Right lobe of liver (tissue), 6 donors: ENCODE measurements around the gene CNTRL. TPM values are rescaled to one million over a fixed set of nuclear protein-coding genes. Genes with fewer than 3 reads are reported as not detected.
A peak's percentile ranks its signal among the peaks of the same experiment; 100 is the strongest.
"Not testable (repeated sequence)": the region's sequence is repeated elsewhere in the genome, so short reads cannot be mapped to it uniquely, and the experiment has no call there.

Experiments
- ATAC-seq, 4 donors: fragments of 200-7000 bp; cut with Tn5 transposase; one replicate each; pipeline ENCODE4 v1.9.1; 2020; ENCODE audit warnings: mild to moderate bottlenecking in 4 of 4, moderate library complexity in 4 of 4
- DNase-seq, 3 donors: peaks; one replicate each; pipeline ENCODE4 v3.0.0-alpha.2; 2020
- H3K27ac ChIP-seq, 3 donors: fragments of 200-600 bp; one replicate each; pipeline ENCODE4 v1.8.0; 2022
- H3K27me3 ChIP-seq, 2 donors: fragments of 200-600 bp; one replicate each; pipeline ENCODE4 v1.8.0; 2022
- H3K36me3 ChIP-seq, 4 donors: fragments of 200-600 bp; sonication (generic) in 1 of 4; one replicate each; pipeline versions ENCODE4 v1.5.1 to v1.8.0; 2017 to 2022; ENCODE audit warnings: control low read depth in 1 of 4
- H3K4me1 ChIP-seq, 4 donors: fragments of 200-600 bp; sonication (generic) in 1 of 4; one replicate each; pipeline versions ENCODE4 v1.5.1 to v1.8.0; 2017 to 2022; ENCODE audit warnings: control low read depth in 1 of 4
- H3K4me3 ChIP-seq, 3 donors: fragments of 200-600 bp; one replicate each; pipeline ENCODE4 v1.8.0; 2022
- H3K9me3 ChIP-seq, 4 donors: fragments of 200-600 bp; sonication (generic) in 1 of 4; one replicate each; pipeline versions ENCODE4 v1.5.1 to v1.8.0; 2017 to 2022; ENCODE audit warnings: control low read depth in 1 of 4
- POLR2A ChIP-seq: fragments of 450-650 bp; IDR thresholded peaks from one replicate; pipeline ENCODE4 v1.6.1; 2017; ENCODE audit warnings: antibody characterized with exemption, mild to moderate bottlenecking
- WGBS: methylation state at CpG from one replicate; pipeline ENCODE4 v1.1.6; 2018; ENCODE audit warnings: low coverage, low lambda C conversion rate; ENCODE audit not compliant: insufficient coverage; ENCODE audit errors: missing lambda C conversion rate; 5-methylcytosine and 5-hydroxymethylcytosine counted together
- intact Hi-C, 2 donors: fragments of 100-400 bp; cut with DNase I; formaldehyde crosslinking; loops; one replicate each; pipeline versions ENCODE4 v1.11.2 to v1.14.1; 2022
- total RNA-seq, 6 experiments: library from RNA; depleted of rRNA in 2 of 6; stranded (reverse); fragments of >200 nt in 2 of 6; fragmentation: NEBNext Ultra II Directional in 3 of 6; extraction: Animal tissue kit (Norgen Biotek cat#: 25700) in 3 of 6; gene quantifications; one replicate each; pipeline versions ENCODE4 v1.1.0 to v1.2.4, GENCODE V29; 2016 to 2023
- TF ChIP-seq, protein P1 (sequence below), 4 donors: fragments of 200-600 bp in 3 of 4; fragments of 450-650 bp in 1 of 4; IDR thresholded peaks; one replicate each; pipeline versions ENCODE4 v1.5.1 to v1.8.0; 2016 to 2022; ENCODE audit warnings: antibody characterized with exemption in 4 of 4, mild to moderate bottlenecking in 2 of 4
- donor health status: DM: no; HTN: yes; CAD: no.
- donor health status: DM: no; HTN: no; CAD: no.
- donor health status: DM: no; HTN: no; CAD: no.
- donor health status: DM: no; HTN: yes; CAD: no.
- donor health status: DM: no; HTN: yes; CAD: no.

CNTRL gene
- total RNA-seq, 6 experiments from 2014 or later = 2.8 to 5.6 (median 4.2) TPM

DNA sequence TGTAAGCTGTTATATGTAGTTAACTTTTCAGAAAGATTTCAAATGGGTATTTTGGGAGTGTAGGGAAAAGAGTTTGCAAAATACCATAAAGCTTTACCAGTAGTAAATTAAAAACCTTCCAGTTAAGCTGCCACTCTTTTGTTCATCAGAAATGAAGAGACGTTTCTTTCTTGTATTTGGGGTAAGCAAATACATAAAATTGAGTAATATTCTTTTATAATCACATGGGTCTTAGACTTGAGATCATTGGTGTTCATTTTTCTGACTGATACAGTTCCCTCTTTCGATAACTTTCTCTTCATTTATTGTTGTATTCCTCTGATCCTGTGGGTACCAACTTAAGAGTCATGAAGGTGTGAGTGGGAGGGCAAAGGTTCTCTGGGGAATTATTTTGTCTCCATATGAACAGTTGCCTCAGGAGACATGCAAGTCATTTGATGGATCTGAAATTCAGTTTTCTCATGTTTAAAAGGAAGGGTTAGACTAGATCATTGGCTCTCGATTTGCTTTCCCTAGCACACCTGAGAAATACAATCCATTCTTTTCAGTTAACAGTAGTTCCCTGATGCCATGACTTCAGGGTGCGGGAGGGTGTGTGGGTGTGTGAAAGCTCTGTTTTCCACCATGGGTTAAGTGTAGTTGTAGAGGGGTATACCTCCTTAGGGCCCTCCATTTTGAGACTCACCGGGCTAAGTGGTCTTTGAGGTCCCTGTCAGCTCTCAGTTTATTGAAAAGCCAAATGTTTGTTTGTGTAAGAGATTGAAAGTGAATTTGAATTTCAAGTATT is 47.7 kb downstream of the CNTRL start:
- intact Hi-C loops = no loop called here
- DNase-seq (no peak), ATAC-seq (no peak)
- no peak for TF ChIP-seq POLR2A
- TF ChIP-seq, protein P1, sequence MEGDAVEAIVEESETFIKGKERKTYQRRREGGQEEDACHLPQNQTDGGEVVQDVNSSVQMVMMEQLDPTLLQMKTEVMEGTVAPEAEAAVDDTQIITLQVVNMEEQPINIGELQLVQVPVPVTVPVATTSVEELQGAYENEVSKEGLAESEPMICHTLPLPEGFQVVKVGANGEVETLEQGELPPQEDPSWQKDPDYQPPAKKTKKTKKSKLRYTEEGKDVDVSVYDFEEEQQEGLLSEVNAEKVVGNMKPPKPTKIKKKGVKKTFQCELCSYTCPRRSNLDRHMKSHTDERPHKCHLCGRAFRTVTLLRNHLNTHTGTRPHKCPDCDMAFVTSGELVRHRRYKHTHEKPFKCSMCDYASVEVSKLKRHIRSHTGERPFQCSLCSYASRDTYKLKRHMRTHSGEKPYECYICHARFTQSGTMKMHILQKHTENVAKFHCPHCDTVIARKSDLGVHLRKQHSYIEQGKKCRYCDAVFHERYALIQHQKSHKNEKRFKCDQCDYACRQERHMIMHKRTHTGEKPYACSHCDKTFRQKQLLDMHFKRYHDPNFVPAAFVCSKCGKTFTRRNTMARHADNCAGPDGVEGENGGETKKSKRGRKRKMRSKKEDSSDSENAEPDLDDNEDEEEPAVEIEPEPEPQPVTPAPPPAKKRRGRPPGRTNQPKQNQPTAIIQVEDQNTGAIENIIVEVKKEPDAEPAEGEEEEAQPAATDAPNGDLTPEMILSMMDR (IDR thresholded peaks at IDR 0.05) = no peak
- H3K4me3 ChIP-seq = peak overlapping the region; percentile 33 to 48 (median 42)
- no peaks in the 10 kb centered on the region for H3K36me3 ChIP-seq
- H3K27ac ChIP-seq = peak overlapping the region in 2 of 3 donors; percentile 28 to 48
- WGBS = 57% methylated on average over 5 of the region's 5 CpGs
- no peaks in the 10 kb centered on the region for H3K9me3 ChIP-seq
- H3K27me3 ChIP-seq = no peaks in the 10 kb centered on the region
- peaks cover 0 to 8% (median 0%) of the 10 kb centered on the region in 4 donors for H3K4me1 ChIP-seq

DNA sequence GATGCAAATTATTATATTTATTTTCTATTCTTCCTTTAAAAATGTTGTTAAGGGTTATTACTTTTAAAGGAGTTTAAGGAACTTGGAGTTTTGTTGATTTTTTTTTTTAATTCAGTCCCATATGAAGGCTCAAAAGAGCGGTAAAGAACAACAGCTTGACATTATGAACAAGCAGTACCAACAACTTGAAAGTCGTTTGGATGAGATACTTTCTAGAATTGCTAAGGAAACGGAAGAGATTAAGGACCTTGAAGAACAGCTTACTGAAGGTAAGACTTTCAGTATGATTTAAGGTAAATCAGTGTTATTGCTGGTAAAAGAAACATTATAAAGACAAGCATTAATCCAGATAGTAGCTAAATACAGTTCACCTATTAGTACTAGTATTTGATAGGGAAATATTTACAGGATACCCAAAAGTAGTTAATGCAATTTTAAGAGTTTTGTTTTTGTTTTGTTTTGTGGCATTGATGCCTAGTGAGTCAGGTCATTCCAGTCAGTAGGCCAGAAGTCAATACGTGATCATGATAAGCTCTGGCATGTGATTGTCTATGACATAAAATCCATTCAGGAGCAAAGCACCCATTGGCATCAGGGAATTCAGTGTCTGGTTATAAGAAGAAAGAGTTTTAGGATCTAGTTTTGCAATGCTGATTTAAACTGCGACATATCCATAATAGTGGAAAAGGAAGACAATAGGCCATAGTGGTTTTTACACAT is 49.2 kb downstream of the CNTRL start:
- H3K9me3 ChIP-seq = no peaks in the 10 kb centered on the region
- intact Hi-C loops = no loop called here
- WGBS = 69% methylated on average over 5 of the region's 5 CpGs
- no peak for TF ChIP-seq POLR2A
- TF ChIP-seq, protein P1 (IDR thresholded peaks at IDR 0.05) = no peak
- H3K27ac ChIP-seq = no peak overlapping the region
- H3K4me3 ChIP-seq = no peak overlapping the region
- ATAC-seq (peak in 1 of 4 donors; percentile 38), DNase-seq (no peak)
- peaks cover 0 to 8% (median 0%) of the 10 kb centered on the region in 4 donors for H3K4me1 ChIP-seq
- H3K36me3 ChIP-seq = no peaks in the 10 kb centered on the region
- no peaks in the 10 kb centered on the region for H3K27me3 ChIP-seq

DNA sequence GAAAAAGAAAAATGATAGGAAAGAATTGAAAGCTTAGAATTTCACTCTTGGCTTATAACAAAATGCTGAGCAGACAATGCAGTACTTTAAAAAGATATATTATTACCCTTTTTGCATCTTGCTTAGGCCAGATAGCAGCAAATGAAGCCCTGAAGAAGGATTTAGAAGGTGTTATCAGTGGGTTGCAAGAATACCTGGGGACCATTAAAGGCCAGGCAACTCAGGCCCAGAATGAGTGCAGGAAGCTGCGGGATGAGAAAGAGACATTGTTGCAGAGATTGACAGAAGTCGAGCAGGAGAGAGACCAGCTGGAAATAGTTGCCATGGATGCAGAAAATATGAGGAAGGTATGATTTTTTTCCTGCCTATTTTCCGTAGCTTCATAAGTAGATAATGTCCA is 50.8 kb downstream of the CNTRL start:
- Histone ChIP-seq H3K4me1 (peaks cover 0 to 8% (median 0%) of the 10 kb centered on the region in 4 donors), H3K27me3 (no peaks in the 10 kb centered on the region), H3K27ac (no peak overlapping the region), H3K36me3 (no peaks in the 10 kb centered on the region), H3K9me3 (no peaks in the 10 kb centered on the region), H3K4me3 (no peak overlapping the region)
- no peak for ATAC-seq
- 39% methylated on average over 3 of the region's 3 CpGs for WGBS
- intact Hi-C loops = no loop called here
- no peak for DNase-seq
- no peak for TF ChIP-seq POLR2A
- TF ChIP-seq, protein P1 (IDR thresholded peaks at IDR 0.05) = no peak

DNA sequence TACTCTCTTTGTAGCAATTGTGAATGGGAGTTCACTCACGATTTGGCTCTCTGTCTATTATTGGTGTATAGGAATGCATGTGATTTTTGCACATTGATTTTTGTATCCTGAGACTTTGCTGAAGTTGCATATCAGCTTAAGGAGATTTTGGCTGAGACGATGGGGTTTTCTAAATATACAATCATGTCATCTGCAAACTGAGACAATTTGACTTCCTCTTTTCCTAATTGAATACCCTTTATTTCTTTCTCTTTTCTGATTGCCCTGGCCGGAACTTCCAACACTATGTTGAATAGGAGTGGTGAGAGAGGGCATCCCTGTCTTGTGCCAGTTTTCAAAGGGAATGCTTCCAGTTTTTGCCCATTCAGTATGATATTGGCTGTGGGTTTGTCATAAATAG is 54.6 kb downstream of the CNTRL start:
- H3K9me3 ChIP-seq, intact Hi-C loops, H3K27ac ChIP-seq, H3K27me3 ChIP-seq, H3K36me3 ChIP-seq, DNase-seq, H3K4me3 ChIP-seq, H3K4me1 ChIP-seq, ATAC-seq: not testable (repeated sequence)
- 88% methylated on average over 3 of the region's 3 CpGs for WGBS
